Gastrocnemius medialis (tissue), 4 donors: ENCODE results near the gene SLC24A3.

Experiments
- CTCF ChIP-seq, 5 experiments: fragments of 450-650 bp in 3 of 5; fragments of 200-600 bp in 2 of 5; sonication (generic) in 2 of 5; IDR thresholded peaks in 4 of 5; conservative IDR thresholded peaks in 1 of 5; 1 replicate in 4 of 5; 2 replicates in 1 of 5; pipeline ENCODE4 v1.5.1; 2016 to 2019; ENCODE audit warnings: antibody characterized with exemption in 5 of 5, mild to moderate bottlenecking in 3 of 5, moderate library complexity in 3 of 5
- POLR2A ChIP-seq, 2 donors: fragments of 450-650 bp; IDR thresholded peaks; one replicate each; pipeline ENCODE4 v1.6.1; 2017; ENCODE audit warnings: antibody characterized with exemption in 2 of 2, mild to moderate bottlenecking in 2 of 2, moderate library complexity in 2 of 2

- TF ChIP-seq CTCF (IDR thresholded peaks at IDR 0.05 in 4 of 5, conservative IDR thresholded peaks at IDR 0.05 in 1 of 5) (no peak), POLR2A (IDR thresholded peaks at IDR 0.05) (no peak)
Measured at GRCh38 chr20:19302714-19303113, 90.3 kb downstream of the SLC24A3 start.
